Activated CD8-positive, alpha-beta T cell treated with anti-CD3 and anti-CD28 coated beads, Interleukin-2, amount 10 ng/mL, durations not matched to agents 7 days and 5 days (primary cell): ENCODE measurements around the gene PRODH. TPM values are rescaled to one million over a fixed set of nuclear protein-coding genes. Genes with fewer than 3 reads are reported as not detected.
"Not testable (repeated sequence)": the region's sequence is repeated elsewhere in the genome, so short reads cannot be mapped to it uniquely, and the experiment has no call there.

Source experiments
- ATAC-seq: fragments of 150-1000 bp; cut with Tn5 transposase; one replicate; pipeline ENCODE4 v1.10.0; 2021; ENCODE audit warnings: moderate library complexity
- CTCF ChIA-PET: fragments of 350-600 bp; sonication (Branson Sonifier 250); formaldehyde crosslinking; loops from one replicate; lab custom pipeline; 2021; ENCODE audit warnings: antibody characterized with exemption; lab: Charles Lee
- POLR2A ChIA-PET: fragments of 350-600 bp; sonication (Branson Sonifier 250); formaldehyde crosslinking; loops from one replicate; lab custom pipeline; 2021; ENCODE audit warnings: antibody characterized with exemption; lab: Charles Lee
- DNase-seq: peaks from one replicate; pipeline ENCODE4 v3.0.0-alpha.2; 2020
- H3K27ac Mint-ChIP-seq: one replicate; pipeline ENCODE4 v1.8.0; 2021; ENCODE audit warnings: mild to moderate bottlenecking, mixed read lengths
- H3K27me3 Mint-ChIP-seq: one replicate; pipeline ENCODE4 v1.8.0; 2021; ENCODE audit warnings: low read depth, mixed read lengths
- H3K36me3 Mint-ChIP-seq: one replicate; pipeline ENCODE4 v1.8.0; 2021; ENCODE audit warnings: low read depth, mixed read lengths
- H3K4me1 Mint-ChIP-seq: one replicate; pipeline ENCODE4 v1.8.0; 2021; ENCODE audit warnings: low read depth, mixed read lengths
- H3K4me3 Mint-ChIP-seq: one replicate; pipeline ENCODE4 v1.8.0; 2021; ENCODE audit warnings: mild to moderate bottlenecking, mixed read lengths
- H3K9me3 Mint-ChIP-seq: one replicate; pipeline ENCODE4 v1.8.0; 2022; ENCODE audit warnings: mixed read lengths; ENCODE audit not compliant: insufficient read depth
- total RNA-seq, 2 experiments: library from RNA; stranded (reverse); gene quantifications; one replicate each; pipeline ENCODE4 v1.2.3, GENCODE V29; 2021

Gene PRODH
- total RNA-seq, 2 experiments from 2014 or later: not detected

DNA sequence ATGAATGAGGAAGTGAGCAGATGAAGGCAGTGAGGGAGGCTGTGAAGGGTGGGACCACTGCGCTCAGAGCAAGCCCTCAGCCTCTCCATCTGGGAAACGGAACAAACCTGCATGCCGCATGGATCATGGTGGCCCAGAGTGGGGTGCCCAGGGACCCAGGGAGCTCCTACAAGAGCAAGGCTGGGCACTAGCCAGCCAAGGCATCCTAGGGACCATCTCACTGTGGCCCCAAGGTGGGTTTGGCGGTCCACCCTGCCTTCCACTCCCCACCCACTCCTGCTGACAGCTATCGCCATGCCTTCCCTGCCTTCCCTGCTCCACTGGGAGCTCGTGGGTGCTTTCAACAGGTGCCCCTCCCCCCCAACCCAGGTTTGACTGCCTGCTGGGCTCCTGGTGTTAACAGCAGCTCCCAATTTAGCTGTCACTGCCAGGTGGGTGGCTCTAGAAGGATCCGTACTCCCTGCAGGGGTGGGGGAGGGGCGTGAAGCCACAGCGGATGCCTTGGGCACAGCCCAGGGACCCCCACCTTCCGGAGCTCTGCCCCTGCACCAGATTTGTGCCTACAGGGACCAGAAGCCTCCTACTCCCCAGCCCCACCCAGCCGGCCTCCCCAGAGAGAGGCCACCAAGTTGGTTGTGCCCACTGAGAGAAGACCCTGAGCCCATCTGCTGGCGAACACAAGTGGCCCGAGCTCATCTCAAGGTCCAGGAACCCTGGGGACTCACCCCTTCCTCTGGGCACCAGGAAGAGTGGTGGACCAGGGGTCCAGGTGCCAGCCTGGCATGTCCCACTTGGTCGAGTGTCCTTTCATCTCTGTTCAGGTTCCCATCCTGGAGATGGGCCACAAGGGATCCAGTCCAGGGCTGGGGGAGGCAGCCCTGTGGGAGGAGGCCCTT is 29.7 kb upstream of the PRODH start:
- ATAC-seq (no peak), DNase-seq (no peak)
- H3K36me3 Mint-ChIP-seq: no peaks in the 10 kb centered on the region
- no peaks in the 10 kb centered on the region for H3K4me1 Mint-ChIP-seq
- no peak overlapping the region for H3K27ac Mint-ChIP-seq
- no peak overlapping the region for H3K4me3 Mint-ChIP-seq
- POLR2A ChIA-PET: no interaction called here
- CTCF ChIA-PET: no interaction called here
- peaks cover 3% of the 10 kb centered on the region for H3K27me3 Mint-ChIP-seq
- no peaks in the 10 kb centered on the region for H3K9me3 Mint-ChIP-seq

DNA sequence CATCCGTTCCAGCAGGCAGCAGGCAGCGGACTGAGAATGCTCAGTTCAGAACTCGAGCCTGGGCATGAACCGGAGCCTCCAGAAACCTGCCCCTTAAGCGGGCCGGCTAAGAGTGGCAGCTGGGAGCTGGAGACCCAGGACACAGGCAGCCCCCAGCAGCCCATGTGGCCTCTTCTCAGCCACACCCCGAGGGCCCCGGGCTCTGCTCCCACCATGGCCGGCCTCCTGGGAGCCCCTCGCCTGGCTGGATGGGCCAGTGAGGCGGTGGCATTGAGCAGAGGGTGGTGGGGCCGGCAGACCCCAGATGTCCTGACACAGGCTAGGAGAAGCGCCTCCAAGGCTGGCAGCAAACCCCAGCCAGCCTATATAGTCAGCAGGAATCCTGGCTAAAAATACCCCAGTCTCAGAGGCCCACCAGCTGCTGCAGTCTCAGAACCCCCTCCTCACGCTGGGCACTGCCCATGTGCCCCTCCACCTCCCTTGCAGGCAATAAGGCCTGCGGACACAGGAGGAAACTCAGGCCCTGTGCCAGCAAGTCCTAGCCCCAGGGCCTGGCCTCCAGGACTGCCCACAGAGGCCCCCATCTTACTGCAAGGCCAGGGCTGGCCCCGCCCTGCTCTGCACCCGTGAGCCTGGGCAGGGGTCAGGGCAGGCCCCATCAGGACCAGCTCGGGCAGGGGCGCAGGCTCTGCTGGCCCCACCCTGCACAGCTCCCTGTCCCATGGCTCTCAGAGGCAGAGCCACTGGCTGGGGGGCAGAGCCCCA is 28.6 kb upstream of the PRODH start:
- H3K9me3 Mint-ChIP-seq, DNase-seq, H3K4me1 Mint-ChIP-seq, H3K36me3 Mint-ChIP-seq, H3K27ac Mint-ChIP-seq, POLR2A ChIA-PET, H3K4me3 Mint-ChIP-seq, H3K27me3 Mint-ChIP-seq, CTCF ChIA-PET, ATAC-seq: not testable (repeated sequence)

DNA sequence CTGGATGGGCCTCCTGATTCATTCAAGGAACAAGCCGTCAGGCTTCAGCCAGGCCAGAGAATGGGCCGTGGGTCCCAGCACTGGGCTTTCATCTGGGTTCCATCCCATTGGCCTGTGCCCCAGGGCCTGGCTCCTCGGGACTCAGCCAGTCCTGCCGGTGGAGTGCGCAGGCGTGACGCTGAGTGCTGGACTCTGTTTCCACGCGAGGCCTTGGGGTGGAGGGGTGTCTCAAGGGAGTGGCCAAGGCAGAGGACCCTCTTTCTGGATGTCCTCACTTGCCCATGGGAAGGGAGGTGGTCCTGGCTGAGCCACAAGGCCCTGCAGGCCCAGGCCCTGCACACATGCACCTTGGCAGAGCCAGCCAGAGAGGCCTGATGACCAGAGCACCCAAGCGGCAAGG is 28.0 kb upstream of the PRODH start:
- H3K27me3 Mint-ChIP-seq, POLR2A ChIA-PET, H3K36me3 Mint-ChIP-seq, CTCF ChIA-PET, ATAC-seq, H3K27ac Mint-ChIP-seq, H3K4me3 Mint-ChIP-seq, DNase-seq, H3K9me3 Mint-ChIP-seq, H3K4me1 Mint-ChIP-seq: not testable (repeated sequence)

DNA sequence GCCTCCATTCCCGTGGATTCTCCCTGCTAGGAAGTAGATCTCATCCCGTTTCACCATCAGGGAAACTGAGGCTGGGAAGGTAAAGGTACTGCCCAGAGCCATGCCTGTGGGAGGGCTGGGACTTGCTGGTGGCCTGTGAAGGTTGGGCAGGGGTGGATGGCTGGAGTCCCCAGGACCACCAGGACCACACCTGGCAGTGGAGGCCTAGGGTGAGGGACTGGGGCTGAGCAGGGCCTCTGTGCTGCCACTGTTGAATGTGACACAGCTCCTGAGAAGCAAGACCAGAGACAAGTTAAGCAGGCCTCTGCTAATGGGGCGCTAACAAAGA is 26.2 kb upstream of the PRODH start:
- Mint-ChIP-seq H3K36me3 (no peaks in the 10 kb centered on the region), H3K27me3 (no peaks in the 10 kb centered on the region), H3K4me3 (no peak overlapping the region), H3K27ac (no peak overlapping the region), H3K4me1 (peaks cover 5% of the 10 kb centered on the region), H3K9me3 (no peaks in the 10 kb centered on the region)
- no peak for ATAC-seq
- ChIA-PET POLR2A (no interaction called here), CTCF (no interaction called here)
- no peak for DNase-seq

DNA sequence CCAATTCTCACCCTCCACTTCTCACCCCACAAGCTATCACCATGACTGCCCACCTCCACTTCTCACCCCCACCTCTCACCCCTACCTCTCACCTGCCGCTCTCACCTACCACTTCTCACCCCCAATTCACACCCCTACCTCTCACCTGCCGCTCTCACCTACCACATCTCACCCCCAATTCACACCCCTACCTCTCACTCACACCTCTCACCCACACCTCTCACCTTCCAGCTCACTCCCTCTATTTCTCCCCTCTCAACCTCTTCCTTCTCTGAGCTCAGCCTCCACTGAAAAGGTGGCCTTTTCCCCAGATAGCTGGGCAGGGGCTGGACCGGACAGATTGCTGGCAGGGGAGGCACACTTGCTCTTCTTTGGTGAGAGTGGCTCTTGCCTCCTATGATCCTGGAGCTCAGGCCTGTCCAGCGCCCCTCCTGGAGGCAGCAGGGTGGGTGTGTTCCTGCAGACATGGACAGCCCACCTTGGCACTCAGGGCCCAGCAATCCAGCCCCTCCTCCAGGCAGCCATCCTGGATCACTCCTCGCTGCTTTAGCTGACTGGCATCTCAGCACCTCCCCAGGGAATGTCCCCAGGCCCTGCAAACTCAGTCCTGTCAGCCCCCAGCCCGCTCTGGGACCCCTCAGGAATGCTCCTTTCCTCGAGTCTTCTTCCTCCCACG is 25.7 kb upstream of the PRODH start:
- H3K27me3 Mint-ChIP-seq, ATAC-seq, H3K4me3 Mint-ChIP-seq, H3K27ac Mint-ChIP-seq, H3K36me3 Mint-ChIP-seq, POLR2A ChIA-PET, H3K9me3 Mint-ChIP-seq, H3K4me1 Mint-ChIP-seq, DNase-seq, CTCF ChIA-PET: not testable (repeated sequence)

DNA sequence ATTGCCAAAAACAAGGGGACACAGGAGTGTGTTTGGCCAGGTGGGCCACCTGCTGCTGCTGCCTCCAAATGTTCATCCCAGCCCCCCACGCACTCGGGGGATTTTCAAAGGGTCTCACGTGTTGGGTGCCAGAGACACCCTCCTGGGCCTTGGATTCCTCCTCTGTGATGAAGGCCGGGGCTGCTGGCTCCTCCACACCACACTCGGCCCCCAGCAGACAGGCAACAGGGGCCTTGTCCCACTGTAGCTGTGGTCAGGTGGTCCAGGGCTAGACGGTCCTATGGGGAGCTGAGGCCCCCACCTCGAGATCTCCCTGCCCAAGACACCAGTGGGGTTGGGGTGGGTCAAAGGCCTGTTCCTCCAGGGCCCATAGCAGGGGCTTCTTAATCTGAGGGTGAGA is 25.1 kb upstream of the PRODH start:
- H3K27me3 Mint-ChIP-seq, ATAC-seq, CTCF ChIA-PET, H3K27ac Mint-ChIP-seq, H3K36me3 Mint-ChIP-seq, POLR2A ChIA-PET, H3K9me3 Mint-ChIP-seq, DNase-seq, H3K4me3 Mint-ChIP-seq, H3K4me1 Mint-ChIP-seq: not testable (repeated sequence)

DNA sequence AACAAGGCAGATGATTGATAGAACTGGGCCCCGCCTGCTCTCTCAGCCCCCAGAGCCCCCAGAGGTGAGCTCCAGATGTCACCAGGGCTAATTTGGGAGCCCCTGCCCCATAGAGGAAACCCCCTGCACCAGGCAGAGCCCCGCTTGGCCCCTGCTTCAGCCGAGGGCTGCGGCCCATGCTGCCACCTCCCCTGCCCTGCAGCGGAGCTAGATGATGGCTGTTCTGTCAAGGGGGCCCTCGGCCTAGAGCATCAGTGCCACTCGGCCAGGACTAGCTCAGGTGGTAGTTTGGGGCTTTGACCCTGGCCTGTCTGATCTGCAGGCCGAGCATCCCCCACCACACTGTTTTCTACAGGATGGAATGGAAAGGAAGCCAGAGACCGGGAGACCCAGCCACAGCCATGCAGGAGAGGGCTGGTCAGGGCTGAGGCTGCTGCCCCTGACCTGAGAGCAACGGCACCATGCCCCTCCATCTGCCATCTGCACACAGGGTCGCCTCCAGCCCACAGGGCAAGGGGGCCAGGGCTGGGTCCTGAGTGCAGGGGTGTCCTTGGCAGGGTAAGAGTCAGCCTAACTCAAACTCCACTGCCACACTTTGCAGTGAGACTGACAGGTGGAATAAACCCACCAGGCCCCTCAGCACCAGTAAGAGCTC is 24.2 kb upstream of the PRODH start:
- H3K27me3 Mint-ChIP-seq, H3K9me3 Mint-ChIP-seq, H3K4me3 Mint-ChIP-seq, H3K4me1 Mint-ChIP-seq, CTCF ChIA-PET, ATAC-seq, POLR2A ChIA-PET, DNase-seq, H3K36me3 Mint-ChIP-seq, H3K27ac Mint-ChIP-seq: not testable (repeated sequence)

DNA sequence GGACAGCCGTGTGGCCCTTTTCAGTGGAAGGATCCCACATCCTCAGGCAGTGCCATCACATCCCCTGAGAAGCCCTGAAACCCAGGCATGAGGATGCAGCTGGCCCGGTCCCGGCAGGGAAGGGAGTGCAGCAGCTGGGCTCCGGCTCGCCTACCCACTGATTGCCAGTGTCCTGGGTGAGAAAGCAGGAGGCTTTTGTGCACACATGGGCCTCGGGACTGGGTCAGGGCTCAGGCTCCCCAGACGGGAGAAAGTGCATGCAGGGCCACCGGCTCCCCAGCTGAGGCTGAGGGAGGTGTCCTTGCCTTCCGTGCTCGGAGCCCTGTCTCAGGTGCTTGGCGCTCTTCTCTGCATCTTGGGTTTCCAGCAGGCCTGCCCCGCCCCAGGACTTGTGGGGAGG is 23.6 kb upstream of the PRODH start:
- H3K9me3 Mint-ChIP-seq, CTCF ChIA-PET, H3K36me3 Mint-ChIP-seq, H3K4me1 Mint-ChIP-seq, H3K27ac Mint-ChIP-seq, H3K27me3 Mint-ChIP-seq, DNase-seq, H3K4me3 Mint-ChIP-seq, ATAC-seq, POLR2A ChIA-PET: not testable (repeated sequence)

DNA sequence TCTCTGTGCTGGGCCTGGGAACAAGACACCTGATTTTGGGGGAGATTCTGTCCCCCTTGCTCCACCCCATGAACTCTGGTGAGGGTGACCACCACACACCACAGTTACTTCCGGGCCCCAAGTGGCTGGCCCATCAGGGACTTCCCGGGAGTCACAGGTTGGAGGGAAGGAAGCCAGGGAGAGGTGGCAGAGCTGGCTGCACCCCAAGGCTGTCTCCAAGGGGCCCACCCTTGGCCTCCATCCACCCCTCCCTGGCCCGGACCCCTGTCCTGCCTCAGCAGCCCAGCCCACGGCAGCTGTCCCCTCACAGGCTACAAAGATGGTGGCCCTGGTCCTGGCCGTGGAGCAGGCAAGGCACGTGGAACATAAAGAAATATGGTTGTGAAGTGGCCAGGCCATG is 23.2 kb upstream of the PRODH start:
- H3K9me3 Mint-ChIP-seq, POLR2A ChIA-PET, H3K27me3 Mint-ChIP-seq, ATAC-seq, DNase-seq, H3K4me3 Mint-ChIP-seq, H3K36me3 Mint-ChIP-seq, H3K4me1 Mint-ChIP-seq, H3K27ac Mint-ChIP-seq, CTCF ChIA-PET: not testable (repeated sequence)

DNA sequence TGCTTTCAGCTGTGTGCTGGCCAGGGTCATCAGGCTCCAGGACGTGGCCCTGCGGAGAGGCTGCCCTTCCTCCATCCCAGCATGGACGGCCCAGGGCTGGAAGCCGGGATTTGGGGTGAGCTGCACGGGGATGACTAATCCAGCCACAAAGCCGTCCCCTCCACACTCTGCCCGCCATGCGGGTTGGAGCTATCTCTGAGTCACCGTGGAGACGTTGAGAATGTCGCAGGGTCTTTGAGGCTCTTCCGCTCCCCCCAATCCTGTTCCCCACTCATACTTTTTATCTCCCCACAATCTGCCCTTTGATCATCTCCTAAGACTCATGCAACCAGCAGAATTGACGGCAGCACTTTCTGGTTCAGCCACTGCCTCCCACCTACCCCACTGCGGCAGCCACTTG is 22.6 kb upstream of the PRODH start:
- H3K4me3 Mint-ChIP-seq, H3K4me1 Mint-ChIP-seq, DNase-seq, POLR2A ChIA-PET, CTCF ChIA-PET, H3K27me3 Mint-ChIP-seq, H3K36me3 Mint-ChIP-seq, H3K9me3 Mint-ChIP-seq, ATAC-seq, H3K27ac Mint-ChIP-seq: not testable (repeated sequence)

DNA sequence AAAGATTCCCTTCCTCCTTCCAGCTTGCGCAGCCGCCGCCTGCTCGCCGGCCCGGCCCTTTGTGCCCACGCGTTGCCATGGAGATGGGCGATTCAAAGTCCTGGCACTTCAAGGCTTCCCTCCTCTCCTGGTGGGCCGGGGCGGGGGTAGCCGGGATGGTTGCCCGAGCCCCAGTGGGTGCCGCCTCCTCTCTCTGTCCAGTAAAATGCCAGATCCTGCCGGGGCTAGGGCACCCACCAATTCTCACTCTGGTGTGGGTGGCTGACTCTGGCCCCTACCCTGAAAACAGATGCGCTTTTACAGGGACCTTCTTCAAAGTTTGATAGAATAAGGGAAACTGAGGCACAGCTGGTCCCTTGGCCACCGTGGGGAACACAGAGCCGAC is 22.2 kb upstream of the PRODH start:
- H3K9me3 Mint-ChIP-seq, DNase-seq, H3K4me3 Mint-ChIP-seq, H3K4me1 Mint-ChIP-seq, H3K27me3 Mint-ChIP-seq, CTCF ChIA-PET, H3K27ac Mint-ChIP-seq, POLR2A ChIA-PET, H3K36me3 Mint-ChIP-seq, ATAC-seq: not testable (repeated sequence)
